Activated CD4-positive, alpha-beta T cell treated with anti-CD3 and anti-CD28 coated beads, Interleukin-10, Interleukin-2, amounts not matched to agents 100 ng/mL and 50 ng/mL, durations not matched to agents 16 hours and 8 hours (primary cell): ENCODE data around the gene BHLHE23.

Experiments
- DNase-seq: peaks from one replicate; pipeline ENCODE4 v3.0.0-alpha.2; 2020

BHLHE23 gene

GRCh38 chr20:62987114-62987513, 19.6 kb downstream of the BHLHE23 start:
- no peak for DNase-seq

- DNase-seq, result no peak
Observed at GRCh38 chr20:62986257-62986800, 20.4 kb downstream of the BHLHE23 start.

- no peak for DNase-seq
Observed at GRCh38 chr20:62985444-62985778, 21.4 kb downstream of the BHLHE23 start.

DNA sequence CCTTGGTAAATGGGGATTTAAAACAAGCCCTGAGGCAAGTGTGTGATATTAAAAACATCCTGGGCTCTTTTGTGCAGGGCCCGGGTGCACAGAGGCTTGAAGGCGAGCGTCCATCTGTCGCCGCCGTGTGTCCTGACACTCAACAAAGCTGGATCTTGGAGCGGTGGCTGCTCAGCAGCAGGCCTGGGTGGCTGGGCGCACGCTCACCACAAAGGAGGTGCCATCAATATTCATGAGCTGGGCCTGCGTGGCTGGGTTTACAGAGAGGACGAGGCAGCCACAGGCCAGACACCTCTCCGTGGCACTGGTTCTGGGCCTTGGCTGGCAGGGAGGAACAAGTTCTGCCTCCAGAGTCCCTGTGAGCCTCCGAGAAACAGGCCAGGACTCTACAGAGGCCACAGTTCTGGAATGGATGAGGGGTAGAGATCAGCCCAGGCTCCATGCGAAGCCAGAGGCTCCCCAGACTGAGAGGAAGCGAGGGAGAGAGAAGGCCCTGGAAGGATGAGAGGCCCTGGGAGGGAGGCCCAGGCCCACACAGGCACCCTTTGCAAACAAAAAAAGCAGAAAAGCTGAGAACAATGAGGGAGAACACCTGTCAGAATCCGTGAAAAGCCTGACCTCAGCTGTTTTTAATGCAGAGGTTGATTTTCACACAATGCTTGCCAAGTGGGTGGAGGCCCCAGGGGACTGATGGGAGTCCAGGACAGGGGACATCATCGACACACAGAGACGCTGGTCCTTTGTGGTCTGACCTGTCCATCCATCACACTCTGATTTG, 21.9 kb downstream of the BHLHE23 start:
- no peak for DNase-seq

DNA sequence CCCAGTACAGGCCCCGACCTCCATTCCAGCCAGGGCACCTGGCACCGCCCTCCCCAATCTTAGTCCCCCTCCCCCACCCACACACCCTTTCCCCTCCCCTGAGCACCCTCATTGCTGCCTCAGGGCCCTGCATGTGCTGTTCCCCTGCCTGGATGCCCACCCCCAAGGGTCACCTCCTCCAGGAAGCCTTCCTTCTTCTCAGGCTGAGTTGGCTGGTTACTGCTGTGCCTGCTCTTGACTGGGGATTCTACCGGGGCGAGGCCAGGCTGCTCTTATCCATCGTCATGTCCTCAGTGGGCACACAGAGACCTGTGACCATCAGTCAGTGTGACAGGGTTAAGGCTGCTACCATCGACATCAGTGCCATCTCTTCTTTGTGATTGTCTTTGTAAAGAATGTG, 23.6 kb downstream of the BHLHE23 start:
- no peak for DNase-seq

DNA sequence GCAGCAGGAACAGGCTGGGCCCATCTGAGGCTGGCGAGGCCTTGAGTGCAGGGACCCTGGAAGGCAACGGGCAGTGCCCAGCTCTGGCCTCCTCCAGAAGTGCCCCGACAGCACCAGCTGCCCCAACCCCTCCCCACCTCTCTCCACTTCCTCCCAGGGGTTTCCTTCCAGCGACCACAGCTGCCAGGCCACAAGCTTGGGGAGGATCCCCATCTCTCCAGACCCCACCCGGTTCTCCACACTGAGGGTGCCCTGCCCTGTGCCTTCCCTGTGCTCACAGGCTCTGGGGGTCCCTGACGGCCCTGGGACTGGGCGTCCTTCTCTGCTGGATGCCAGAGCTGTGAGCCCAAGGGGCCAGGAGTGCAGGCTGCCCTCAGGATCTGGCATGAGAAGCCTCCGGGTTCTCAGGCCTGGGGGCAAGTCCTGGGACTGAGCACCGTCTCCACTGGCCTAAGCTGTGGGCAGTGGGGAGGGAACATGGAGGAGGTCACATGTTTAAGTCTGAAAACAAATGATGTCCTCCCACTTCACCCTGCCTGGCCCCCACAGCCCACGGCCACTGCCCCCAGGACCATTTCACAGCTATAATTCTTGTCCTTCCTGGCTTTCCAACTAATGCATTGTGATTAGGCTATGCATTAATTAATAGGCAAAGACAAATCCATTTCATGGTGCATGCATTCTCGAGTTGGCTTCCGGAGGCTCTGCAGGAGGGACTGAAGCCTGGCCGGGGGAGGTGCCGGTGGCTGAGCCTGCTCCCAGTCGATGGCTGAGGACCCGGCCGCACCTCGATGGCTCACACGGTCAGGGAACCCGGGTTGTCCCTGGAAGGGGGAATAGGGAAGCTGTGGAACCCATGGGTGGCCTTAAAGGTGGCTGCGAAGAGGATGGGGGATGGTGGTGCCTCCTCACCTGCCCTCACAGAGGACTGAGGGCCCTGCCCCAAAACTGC, 24.4 kb downstream of the BHLHE23 start:
- no peak for DNase-seq

- DNase-seq, result peak; percentile 20
Observed at GRCh38 chr20:62980970-62981369, 25.8 kb downstream of the BHLHE23 start.

GRCh38 chr20:62980380-62980960, 26.3 kb downstream of the BHLHE23 start:
- DNase-seq, result no peak

- DNase-seq, result no peak
Observed at GRCh38 chr20:62979876-62980373, 26.8 kb downstream of the BHLHE23 start.

DNA sequence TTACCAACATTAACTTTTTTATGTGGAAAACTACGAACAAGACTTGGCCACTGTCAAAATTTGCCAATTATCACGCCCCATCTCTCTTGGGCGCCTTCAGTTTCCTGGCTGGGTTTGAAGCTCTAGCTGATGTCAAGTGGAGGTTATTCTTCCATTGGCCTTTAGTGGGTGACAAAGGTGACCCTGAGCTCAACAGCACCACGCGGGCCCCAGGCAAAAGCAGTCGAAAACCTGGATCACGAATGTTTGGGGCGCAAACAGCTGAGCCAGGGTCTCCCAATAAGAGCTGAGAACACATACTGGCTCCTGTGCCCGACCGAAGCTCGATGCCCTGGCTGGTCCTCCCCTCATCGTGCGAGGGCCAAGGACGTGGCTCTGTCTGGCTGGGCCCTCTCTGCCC, 27.5 kb downstream of the BHLHE23 start:
- no peak for DNase-seq

DNA sequence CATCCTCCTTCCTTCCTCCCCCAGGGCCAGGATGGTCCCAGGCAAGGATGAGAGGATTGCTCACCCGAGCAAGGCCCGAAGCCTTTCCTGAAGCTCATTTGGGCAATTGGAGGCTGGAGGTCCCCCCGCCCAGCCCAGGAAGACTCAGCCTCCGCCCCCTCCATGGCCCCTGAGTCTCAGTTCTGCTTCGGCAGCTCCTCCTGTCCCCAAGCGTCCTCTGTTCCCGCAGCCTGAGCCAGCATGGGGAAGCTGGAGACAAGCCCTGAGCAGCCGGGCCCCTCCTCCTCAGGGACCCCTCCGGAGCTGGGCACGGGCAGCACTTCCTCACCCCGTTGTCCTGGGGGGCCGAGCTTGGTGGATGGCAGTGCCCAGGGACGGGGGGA, 28.2 kb downstream of the BHLHE23 start:
- no peak for DNase-seq

DNA sequence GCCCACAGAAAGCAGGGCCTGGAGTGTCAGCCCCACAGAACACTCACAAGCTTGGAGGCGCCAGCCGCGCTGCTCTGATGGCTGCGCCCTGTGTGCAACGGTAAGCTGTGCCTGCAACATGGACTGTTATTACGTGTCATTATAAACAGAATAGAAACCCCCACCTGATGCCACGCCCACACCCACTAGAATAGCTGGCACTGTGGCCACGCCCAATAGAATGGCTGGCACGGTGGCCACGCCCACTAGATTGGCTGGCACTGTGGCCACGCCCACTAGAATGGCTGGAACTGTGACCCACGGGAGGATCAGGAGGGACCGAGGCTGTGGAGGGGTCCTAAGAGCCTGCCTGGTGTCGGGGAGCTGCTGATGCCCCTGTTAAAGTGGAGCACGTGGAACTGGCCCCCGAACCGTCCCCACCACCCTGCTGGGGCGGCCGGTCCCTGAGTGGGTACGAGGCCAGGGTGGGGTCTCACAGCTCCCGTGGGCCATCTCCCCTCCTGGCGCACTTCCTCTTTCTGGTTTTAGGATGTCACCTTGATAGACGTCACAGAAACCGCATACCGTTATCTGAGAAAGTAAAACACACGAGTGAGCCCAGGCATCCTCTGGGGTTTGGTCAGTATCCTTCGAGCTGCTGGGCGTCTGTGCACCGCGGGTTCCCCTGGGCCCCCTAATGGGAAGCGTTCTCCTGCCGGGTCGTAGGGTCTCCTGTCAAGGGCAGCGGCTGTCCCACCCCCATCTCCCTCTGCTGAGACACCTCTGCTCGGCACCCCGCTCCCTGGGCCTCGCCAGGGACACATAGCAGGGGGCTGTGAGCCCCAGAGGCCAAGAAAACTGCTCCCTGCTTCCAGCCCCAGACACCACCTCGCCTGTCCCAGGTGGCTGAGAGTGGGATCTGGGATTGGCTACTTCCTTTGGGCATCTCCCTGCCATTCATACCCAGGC, 28.9 kb downstream of the BHLHE23 start:
- DNase-seq, result peak; percentile 93

- DNase-seq, result no peak
Observed at GRCh38 chr20:62976886-62977285, 29.9 kb downstream of the BHLHE23 start.

GRCh38 chr20:62975812-62976508, 30.8 kb downstream of the BHLHE23 start:
- no peak for DNase-seq

DNA sequence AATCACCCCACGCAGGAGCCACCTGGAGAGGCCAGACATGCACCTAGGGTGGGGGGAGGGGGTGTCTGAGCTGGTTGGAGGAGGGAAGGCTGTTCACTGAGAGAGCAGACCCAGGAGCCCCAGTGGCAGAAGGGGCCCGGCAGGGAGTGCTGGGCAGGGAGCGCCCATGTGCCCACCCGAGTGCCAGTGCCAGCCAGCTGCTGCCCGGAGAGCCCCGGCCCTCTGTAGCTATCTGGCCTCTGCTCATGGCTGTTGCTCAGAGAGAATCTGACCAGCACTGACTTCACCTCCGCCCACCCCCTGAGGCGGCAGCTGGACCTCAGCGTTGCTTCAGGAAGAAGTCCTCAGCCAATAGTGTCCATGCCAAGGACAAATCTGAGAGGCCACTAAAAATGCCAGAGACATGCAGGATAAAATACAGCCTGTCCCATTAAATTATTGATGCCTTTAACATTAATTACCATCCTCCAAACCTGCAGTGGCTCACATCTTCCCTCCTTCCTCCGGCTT, 31.5 kb downstream of the BHLHE23 start:
- DNase-seq, result no peak

- no peak for DNase-seq
Observed at GRCh38 chr20:62972845-62973745, 33.7 kb downstream of the BHLHE23 start.

GRCh38 chr20:62971950-62972844, 34.6 kb downstream of the BHLHE23 start:
- peak; percentile 90 for DNase-seq

- no peak for DNase-seq
Observed at GRCh38 chr20:62971211-62971949, 35.4 kb downstream of the BHLHE23 start.
